T-helper 2 cell treated with Interferon-gamma antibody and Interleukin-4, amounts not matched to agents 5 μg/mL and 100 μg/mL, for 36 hours (primary cell): ENCODE measurements around the gene BBIP1.
"Not testable (repeated sequence)": the region's sequence is repeated elsewhere in the genome, so short reads cannot be mapped to it uniquely, and the experiment has no call there.

Experiments used
- DNase-seq: peaks from one replicate; pipeline ENCODE4 v3.0.0; 2021; ENCODE audit warnings: low spot score
- H3K27ac Mint-ChIP-seq: one replicate; pipeline ENCODE4 v1.8.0; 2021; ENCODE audit warnings: mild to moderate bottlenecking, mixed read lengths
- H3K27me3 Mint-ChIP-seq: one replicate; pipeline ENCODE4 v1.8.0; 2021; ENCODE audit warnings: low read depth, mixed read lengths
- H3K36me3 Mint-ChIP-seq: one replicate; pipeline ENCODE4 v1.8.0; 2021; ENCODE audit warnings: low read depth, mixed read lengths
- H3K4me1 Mint-ChIP-seq: one replicate; pipeline ENCODE4 v1.8.0; 2021; ENCODE audit warnings: low read depth, mixed read lengths
- H3K4me3 Mint-ChIP-seq: one replicate; pipeline ENCODE4 v1.8.0; 2022; ENCODE audit warnings: mild to moderate bottlenecking, moderate library complexity, mixed read lengths
- H3K9me3 Mint-ChIP-seq: one replicate; pipeline ENCODE4 v1.8.0; 2021; ENCODE audit warnings: mixed read lengths

The BBIP1 gene

DNA sequence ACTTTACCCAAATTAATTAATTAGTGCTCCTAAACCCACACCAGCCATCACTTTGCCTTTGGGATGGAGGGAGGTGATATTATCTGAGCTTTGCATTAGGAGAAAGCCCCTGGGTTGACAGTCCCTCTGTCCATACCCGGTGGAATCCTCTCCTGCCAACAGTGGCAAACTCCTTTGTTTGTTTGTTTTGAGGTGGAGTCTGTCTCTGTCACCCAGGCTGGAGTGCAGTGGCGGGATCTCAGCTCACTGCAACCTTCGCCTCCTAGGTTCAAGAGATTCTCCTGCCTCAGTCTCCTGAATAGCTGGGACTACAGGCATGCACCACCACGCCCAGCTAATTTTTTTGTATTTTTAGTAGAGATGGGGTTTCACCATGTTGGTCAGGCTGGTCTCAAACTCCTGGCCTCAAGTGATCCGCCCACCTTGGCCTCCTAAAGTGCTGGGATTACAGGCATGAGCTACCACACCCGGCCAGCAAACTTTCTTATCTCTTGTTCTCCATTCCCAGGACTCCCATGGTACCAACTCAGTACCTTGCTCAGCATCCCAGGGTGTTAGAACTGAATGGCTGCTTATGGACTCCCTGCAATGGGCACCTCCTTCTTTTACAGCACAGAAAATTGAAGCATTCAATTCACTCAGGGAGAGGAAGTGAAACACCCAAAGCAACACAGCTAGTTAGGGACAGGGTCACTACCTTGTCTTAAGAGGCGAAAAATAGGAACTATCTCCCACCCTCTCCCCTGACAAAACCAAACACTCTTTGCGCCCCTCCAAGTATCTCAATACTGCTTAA lies 51.8 kb downstream of the BBIP1 start:
- H3K36me3 Mint-ChIP-seq, H3K9me3 Mint-ChIP-seq, H3K27me3 Mint-ChIP-seq: not testable (repeated sequence)
- peak overlapping the region; percentile 33 for H3K4me3 Mint-ChIP-seq
- peaks cover 83% of the 10 kb centered on the region for H3K4me1 Mint-ChIP-seq
- peak; percentile 4 for DNase-seq
- peak overlapping the region; percentile 48 for H3K27ac Mint-ChIP-seq

DNA sequence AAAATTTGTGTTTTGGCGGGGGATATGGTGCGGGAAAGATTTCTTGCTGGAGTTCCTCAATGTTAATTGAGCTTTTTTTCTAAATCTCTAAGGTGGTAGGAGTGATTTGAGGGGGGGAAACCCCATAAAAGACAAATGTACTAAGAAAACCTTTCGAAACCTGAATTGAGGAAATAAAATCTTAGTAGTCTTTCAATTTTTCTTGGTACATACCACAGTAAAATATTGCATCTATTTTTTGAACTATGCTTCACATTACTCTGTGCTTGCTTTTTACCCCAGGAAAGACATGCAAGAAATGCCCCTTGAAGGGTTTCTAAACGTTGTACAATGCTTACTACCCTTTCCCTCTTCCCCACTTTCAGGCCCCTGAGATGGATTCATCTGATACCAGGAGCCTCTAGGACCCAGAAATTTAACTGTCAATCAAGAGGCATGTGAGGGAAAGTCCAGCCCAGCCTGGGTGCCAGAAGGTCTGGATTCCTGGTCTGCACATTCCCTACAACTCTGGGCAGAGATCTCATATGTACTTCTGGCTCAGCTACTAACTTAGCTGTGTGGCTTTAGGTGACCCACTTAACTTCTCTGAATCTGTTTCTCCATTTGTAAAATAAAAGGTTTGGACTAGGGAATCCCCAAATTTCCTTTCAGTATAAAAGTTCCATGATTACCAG lies 53.0 kb downstream of the BBIP1 start:
- Mint-ChIP-seq H3K4me3 (peak overlapping the region; percentile 84), H3K36me3 (peaks cover 4% of the 10 kb centered on the region)

DNA sequence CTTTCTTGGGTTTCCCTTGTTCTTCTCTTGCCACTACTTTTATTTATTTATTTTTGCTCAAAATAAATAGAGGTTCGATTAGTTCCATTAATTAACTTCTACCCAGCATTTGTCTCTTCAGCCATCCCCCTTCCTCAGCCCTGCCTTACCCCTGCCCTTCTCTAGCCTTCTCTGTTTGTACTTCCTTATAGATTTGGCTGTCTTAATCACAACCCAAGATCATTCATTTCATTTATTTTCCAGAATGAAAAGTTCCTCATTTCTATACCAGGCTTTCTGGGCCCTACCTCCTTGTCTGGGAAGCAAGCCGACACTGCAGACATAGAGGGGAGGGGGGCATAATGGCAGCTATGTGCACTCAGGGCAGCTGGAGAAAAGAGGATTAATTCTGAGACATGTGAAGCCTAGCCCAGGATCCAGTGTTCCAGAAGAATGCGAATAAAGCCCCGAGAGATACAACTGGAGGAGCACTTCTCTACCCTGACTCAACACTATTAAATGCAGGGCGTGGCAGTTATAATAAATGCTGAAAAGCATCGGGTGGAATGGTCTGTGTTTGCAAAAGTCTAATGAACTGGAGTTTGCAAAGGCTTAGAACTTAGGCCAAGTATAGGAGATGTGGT lies 53.7 kb downstream of the BBIP1 start:
- no peaks in the 10 kb centered on the region for H3K9me3 Mint-ChIP-seq
- peak overlapping the region; percentile 92 for H3K27ac Mint-ChIP-seq
- H3K4me3 Mint-ChIP-seq: peak overlapping the region; percentile 84
- peak; percentile 3 for DNase-seq
- peaks cover 84% of the 10 kb centered on the region for H3K4me1 Mint-ChIP-seq
- H3K36me3 Mint-ChIP-seq: peaks cover 4% of the 10 kb centered on the region
- H3K27me3 Mint-ChIP-seq: no peaks in the 10 kb centered on the region

More for the DNA sequence above, 53.0 kb downstream of the BBIP1 start:
- Mint-ChIP-seq H3K27me3 (no peaks in the 10 kb centered on the region), H3K27ac (peak overlapping the region; percentile 92), H3K4me1 (peaks cover 84% of the 10 kb centered on the region), H3K9me3 (no peaks in the 10 kb centered on the region)
- DNase-seq: peak; percentile 4

GRCh38 chr10:110864662-110865140 lies 54.3 kb downstream of the BBIP1 start:
- DNase-seq: peak; percentile 56
- peaks cover 6% of the 10 kb centered on the region for H3K36me3 Mint-ChIP-seq
- H3K4me3 Mint-ChIP-seq: peak overlapping the region; percentile 84
- peaks cover 84% of the 10 kb centered on the region for H3K4me1 Mint-ChIP-seq
- H3K9me3 Mint-ChIP-seq: no peaks in the 10 kb centered on the region
- peak overlapping the region; percentile 92 for H3K27ac Mint-ChIP-seq
- no peaks in the 10 kb centered on the region for H3K27me3 Mint-ChIP-seq

- Mint-ChIP-seq H3K36me3 (peaks cover 2% of the 10 kb centered on the region), H3K4me1 (peaks cover 79% of the 10 kb centered on the region), H3K4me3 (peak overlapping the region; percentile 22), H3K27ac (peak overlapping the region; percentile 92), H3K9me3 (no peaks in the 10 kb centered on the region), H3K27me3 (no peaks in the 10 kb centered on the region)
- no peak for DNase-seq
These were observed 55.0 kb downstream of the BBIP1 start for GRCh38 chr10:110863956-110864355.

DNA sequence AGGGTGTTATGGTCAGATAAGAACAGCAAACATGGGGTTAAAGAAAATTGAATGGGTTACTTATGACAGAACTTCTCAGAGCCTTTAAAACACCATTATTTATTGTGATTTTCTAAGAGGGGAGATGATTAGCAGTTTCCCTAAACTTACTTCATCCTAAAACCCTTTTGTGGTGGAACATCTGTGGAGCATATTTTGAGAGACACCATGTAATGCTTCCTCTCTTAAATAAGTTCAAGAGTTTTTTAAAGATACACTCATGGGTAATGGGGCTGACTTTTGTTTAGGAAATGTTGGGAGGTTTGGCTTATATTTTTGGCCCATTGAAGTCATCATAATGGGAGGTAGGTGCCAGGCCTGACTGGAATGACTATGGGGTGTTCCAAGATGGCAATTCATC lies 55.6 kb downstream of the BBIP1 start:
- Mint-ChIP-seq H3K27ac (peak overlapping the region; percentile 49), H3K36me3 (peaks cover 2% of the 10 kb centered on the region), H3K9me3 (no peaks in the 10 kb centered on the region), H3K4me3 (no peak overlapping the region), H3K4me1 (peaks cover 77% of the 10 kb centered on the region), H3K27me3 (no peaks in the 10 kb centered on the region)
- no peak for DNase-seq

DNA sequence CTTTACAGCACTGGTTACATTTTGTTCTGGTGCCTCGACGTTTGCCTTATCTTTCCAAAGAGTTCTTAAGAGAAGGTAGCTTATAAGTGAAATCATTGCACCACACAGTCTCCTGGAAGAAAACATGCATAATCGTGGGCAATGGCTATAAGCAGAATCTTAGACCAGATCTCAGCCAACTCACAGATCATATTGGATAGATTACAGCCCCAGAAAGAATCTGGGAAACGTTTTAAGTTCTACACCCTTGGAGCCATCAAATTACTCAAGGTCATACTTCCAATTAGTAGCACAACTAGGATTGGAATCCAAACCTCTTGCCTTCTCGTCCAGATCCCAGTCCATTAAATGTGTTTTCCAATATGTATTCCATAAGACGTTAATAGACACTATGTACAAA lies 56.0 kb downstream of the BBIP1 start:
- no peak overlapping the region for H3K4me3 Mint-ChIP-seq
- H3K9me3 Mint-ChIP-seq: no peaks in the 10 kb centered on the region
- no peak overlapping the region for H3K27ac Mint-ChIP-seq
- H3K36me3 Mint-ChIP-seq: peaks cover 2% of the 10 kb centered on the region
- H3K4me1 Mint-ChIP-seq: peaks cover 77% of the 10 kb centered on the region
- no peak for DNase-seq
- no peaks in the 10 kb centered on the region for H3K27me3 Mint-ChIP-seq

- Mint-ChIP-seq H3K27ac (no peak overlapping the region), H3K4me1 (peaks cover 79% of the 10 kb centered on the region), H3K4me3 (no peak overlapping the region)
These were observed 56.9 kb downstream of the BBIP1 start for GRCh38 chr10:110861930-110862649.

DNA sequence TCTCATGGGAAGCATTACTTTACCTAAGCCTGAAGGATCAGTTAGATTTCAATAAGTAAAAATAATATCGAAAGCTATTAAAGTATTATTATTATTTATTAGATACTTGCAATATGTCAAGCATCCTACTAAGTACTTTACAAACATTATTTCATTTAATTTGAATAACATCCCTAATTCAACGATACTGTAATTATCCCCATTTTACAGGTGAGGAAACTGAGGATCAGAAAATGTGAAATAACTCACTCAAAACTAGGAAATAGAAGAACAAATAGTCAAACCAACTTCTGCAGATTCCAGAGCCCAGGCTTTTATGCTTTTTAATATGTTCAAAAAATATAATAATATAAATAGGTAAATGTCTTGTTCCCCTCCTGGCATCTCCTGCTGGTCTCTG lies 57.5 kb downstream of the BBIP1 start:
- no peak overlapping the region for H3K27ac Mint-ChIP-seq

More at GRCh38 chr10:110861930-110862649, 56.9 kb downstream of the BBIP1 start:
- no peaks in the 10 kb centered on the region for H3K9me3 Mint-ChIP-seq
- H3K36me3 Mint-ChIP-seq: peaks cover 4% of the 10 kb centered on the region
- H3K27me3 Mint-ChIP-seq: no peaks in the 10 kb centered on the region
- no peak for DNase-seq

GRCh38 chr10:110860576-110861241 lies 58.3 kb downstream of the BBIP1 start:
- peak overlapping the region; percentile 84 for H3K27ac Mint-ChIP-seq
- no peaks in the 10 kb centered on the region for H3K27me3 Mint-ChIP-seq
- H3K4me1 Mint-ChIP-seq: peaks cover 71% of the 10 kb centered on the region
- H3K36me3 Mint-ChIP-seq: peaks cover 7% of the 10 kb centered on the region
- H3K4me3 Mint-ChIP-seq: peak overlapping the region; percentile 35
- no peak for DNase-seq
- peaks cover 4% of the 10 kb centered on the region for H3K9me3 Mint-ChIP-seq

More for the DNA sequence above, 57.5 kb downstream of the BBIP1 start:
- no peaks in the 10 kb centered on the region for H3K27me3 Mint-ChIP-seq
- H3K9me3 Mint-ChIP-seq: no peaks in the 10 kb centered on the region
- peaks cover 4% of the 10 kb centered on the region for H3K36me3 Mint-ChIP-seq
- H3K4me1 Mint-ChIP-seq: peaks cover 75% of the 10 kb centered on the region
- DNase-seq: no peak
- H3K4me3 Mint-ChIP-seq: no peak overlapping the region

DNA sequence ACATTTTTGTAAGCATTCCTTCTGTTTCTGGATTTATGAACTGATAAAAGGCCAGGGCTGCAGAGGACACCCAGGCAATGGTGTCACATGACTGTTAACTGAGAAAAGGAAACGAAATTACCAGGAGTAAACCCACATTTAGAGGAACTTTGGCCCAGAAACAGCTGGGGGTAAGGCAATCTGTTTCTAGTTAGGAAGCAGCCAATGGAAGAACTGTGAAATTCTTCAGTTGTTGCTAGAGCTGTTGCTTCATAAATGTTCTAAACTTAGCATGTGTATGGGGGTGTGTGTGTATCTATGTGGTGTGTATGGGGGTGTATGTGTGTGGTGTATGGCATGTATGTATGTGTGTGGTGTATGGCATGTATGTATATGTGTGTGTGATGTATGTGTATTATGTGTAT lies 59.0 kb downstream of the BBIP1 start:
- peaks cover 7% of the 10 kb centered on the region for H3K36me3 Mint-ChIP-seq
- peaks cover 66% of the 10 kb centered on the region for H3K4me1 Mint-ChIP-seq
- H3K9me3 Mint-ChIP-seq: peaks cover 8% of the 10 kb centered on the region
- H3K27ac Mint-ChIP-seq: peak overlapping the region; percentile 84
- no peaks in the 10 kb centered on the region for H3K27me3 Mint-ChIP-seq
- no peak for DNase-seq
- peak overlapping the region; percentile 35 for H3K4me3 Mint-ChIP-seq

DNA sequence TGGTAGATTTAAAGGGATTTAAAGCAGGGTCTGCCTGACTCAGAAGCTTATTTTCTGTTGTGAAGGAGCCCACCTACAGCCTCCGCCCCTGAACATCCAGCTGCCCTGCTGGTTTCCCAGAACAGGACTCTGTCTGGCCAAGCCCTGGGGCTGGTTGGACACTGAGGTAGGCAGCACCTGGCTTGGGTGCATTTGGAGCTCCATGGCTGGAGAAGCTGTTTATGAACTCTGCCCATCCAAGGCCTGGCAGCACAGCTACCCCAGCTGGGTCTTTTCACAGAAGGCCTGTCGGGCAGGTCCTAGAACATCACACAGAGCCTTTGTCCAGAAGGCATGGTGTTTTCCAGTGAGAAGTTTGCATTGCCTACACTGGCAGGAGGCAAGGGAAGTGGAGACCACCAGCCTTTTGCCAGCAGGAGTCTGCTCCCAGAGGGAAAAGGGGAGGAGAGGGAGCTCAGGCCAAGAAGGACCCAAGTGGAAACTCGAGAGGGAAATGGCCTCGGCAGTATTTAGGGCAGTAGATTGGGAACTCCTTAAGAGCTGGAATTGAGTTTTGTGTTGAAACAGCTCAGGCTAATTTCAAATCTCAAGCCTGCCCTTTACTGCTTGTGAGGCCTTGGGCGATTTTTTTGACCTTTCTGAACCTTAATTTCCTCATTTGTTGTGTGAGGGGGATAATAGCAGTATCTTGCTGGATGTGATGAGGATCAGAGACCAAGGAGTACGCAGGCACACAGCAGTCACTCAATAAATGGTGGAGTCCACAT lies 59.6 kb downstream of the BBIP1 start:
- peak; percentile 3 for DNase-seq
- Mint-ChIP-seq H3K9me3 (peaks cover 8% of the 10 kb centered on the region), H3K4me3 (peak overlapping the region; percentile 35), H3K4me1 (peaks cover 62% of the 10 kb centered on the region), H3K27ac (peak overlapping the region; percentile 84), H3K27me3 (no peaks in the 10 kb centered on the region), H3K36me3 (peaks cover 7% of the 10 kb centered on the region)
